WTC11 (cell line): ENCODE data around the gene ZNF660.

Experiments
- CBFB ChIP-seq: sonication (generic); formaldehyde crosslinking; IDR thresholded peaks from 2 replicates; pipeline ENCODE4 v1.8.1; 2022; ENCODE audit warnings: mild to moderate bottlenecking, low read depth, missing genetic modification reagents
- ELF4 ChIP-seq: sonication (generic); formaldehyde crosslinking; IDR thresholded peaks from 2 replicates; pipeline ENCODE4 v1.8.1; 2022; ENCODE audit warnings: low read depth, mild to moderate bottlenecking, moderate library complexity, missing genetic modification reagents
- ESRRA ChIP-seq: sonication (generic); formaldehyde crosslinking; IDR thresholded peaks from 2 replicates; pipeline ENCODE4 v1.8.1; 2022; ENCODE audit warnings: mild to moderate bottlenecking, missing genetic modification reagents, borderline replicate concordance
- ETV6 ChIP-seq: sonication (generic); formaldehyde crosslinking; IDR thresholded peaks from 2 replicates; pipeline ENCODE4 v1.8.1; 2022; ENCODE audit warnings: mild to moderate bottlenecking, missing genetic modification reagents
- OVOL2 ChIP-seq: fragments of 250-450 bp; sonication (Bioruptor Pico); IDR thresholded peaks from 2 replicates; pipeline ENCODE4 v1.9.0; 2021; ENCODE audit warnings: mild to moderate bottlenecking, borderline replicate concordance
- TEAD4 ChIP-seq: sonication (generic); formaldehyde crosslinking; IDR thresholded peaks from 2 replicates; pipeline ENCODE4 v1.8.0; 2022; ENCODE audit warnings: mild to moderate bottlenecking, missing genetic modification reagents
- TP53 ChIP-seq: sonication (generic); formaldehyde crosslinking; IDR thresholded peaks from 2 replicates; pipeline ENCODE4 v1.8.1; 2023; ENCODE audit warnings: mild to moderate bottlenecking, missing genetic modification reagents
- ZNF423 ChIP-seq: fragments of 250-450 bp; sonication (Bioruptor Pico); IDR thresholded peaks from 2 replicates; pipeline ENCODE4 v2.1.2; 2022; ENCODE audit warnings: mild to moderate bottlenecking, moderate library complexity
- TF ChIP-seq, protein P1 (sequence below): fragments of 200-600 bp; IDR thresholded peaks from 2 replicates; pipeline ENCODE4 v1.8.0; 2022; ENCODE audit warnings: antibody characterized with exemption
- TF ChIP-seq, protein P2 (sequence below): sonication (generic); formaldehyde crosslinking; IDR thresholded peaks from 2 replicates; pipeline ENCODE4 v1.8.1; 2022; ENCODE audit warnings: low read depth, missing genetic modification reagents, borderline replicate concordance
- TF ChIP-seq, protein P3 (sequence below): sonication (generic); formaldehyde crosslinking; IDR thresholded peaks from 2 replicates; pipeline ENCODE4 v1.8.0; 2022; ENCODE audit warnings: mild to moderate bottlenecking, missing genetic modification reagents
- TF ChIP-seq, protein P4 (sequence below): sonication (generic); formaldehyde crosslinking; IDR thresholded peaks from 2 replicates; pipeline ENCODE4 v1.8.0; 2023; ENCODE audit warnings: missing genetic modification reagents, mild to moderate bottlenecking, borderline replicate concordance

DNA sequence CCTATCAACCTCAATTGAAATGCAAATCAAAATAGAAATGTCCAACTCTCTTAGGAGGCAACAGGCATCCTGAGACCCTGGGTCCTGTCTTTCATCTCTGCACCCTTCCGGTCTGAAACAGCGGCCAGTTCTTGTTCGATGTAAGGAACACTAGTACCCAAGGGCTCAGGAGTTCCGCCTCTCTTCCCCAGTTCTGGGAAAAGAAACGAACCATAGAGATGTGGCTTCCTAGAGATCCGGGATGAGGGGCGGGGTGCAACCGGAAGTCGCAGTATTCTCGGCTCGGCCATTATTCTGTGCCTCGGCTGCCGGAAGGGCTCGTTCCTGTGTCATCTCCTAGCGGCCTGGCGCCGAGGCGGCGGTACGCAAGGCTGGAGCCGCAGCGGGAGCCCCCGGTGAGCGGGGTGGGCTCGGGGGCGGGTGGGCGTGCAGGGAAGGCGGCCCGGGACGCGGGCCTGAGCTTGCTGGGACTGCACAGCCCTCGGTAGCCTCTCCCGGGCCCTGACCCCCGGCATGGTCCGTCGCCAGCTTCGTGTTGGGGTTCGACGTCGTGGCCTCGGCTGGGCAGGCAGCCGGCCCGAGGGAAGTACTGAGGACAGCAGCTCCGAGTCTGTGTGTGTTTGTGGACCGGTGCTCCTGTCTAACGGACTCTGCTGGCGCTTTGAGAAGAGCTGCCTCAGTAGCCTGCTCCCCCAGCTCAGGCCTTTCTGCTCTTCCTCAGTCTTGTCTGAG, 40.2 kb downstream of the ZNF660 start, which contains the start of gene ZNF197:
- TF ChIP-seq, protein P1, sequence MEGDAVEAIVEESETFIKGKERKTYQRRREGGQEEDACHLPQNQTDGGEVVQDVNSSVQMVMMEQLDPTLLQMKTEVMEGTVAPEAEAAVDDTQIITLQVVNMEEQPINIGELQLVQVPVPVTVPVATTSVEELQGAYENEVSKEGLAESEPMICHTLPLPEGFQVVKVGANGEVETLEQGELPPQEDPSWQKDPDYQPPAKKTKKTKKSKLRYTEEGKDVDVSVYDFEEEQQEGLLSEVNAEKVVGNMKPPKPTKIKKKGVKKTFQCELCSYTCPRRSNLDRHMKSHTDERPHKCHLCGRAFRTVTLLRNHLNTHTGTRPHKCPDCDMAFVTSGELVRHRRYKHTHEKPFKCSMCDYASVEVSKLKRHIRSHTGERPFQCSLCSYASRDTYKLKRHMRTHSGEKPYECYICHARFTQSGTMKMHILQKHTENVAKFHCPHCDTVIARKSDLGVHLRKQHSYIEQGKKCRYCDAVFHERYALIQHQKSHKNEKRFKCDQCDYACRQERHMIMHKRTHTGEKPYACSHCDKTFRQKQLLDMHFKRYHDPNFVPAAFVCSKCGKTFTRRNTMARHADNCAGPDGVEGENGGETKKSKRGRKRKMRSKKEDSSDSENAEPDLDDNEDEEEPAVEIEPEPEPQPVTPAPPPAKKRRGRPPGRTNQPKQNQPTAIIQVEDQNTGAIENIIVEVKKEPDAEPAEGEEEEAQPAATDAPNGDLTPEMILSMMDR = no peak
- TF ChIP-seq ZNF423 (CRISPR knock-in tag) = no peak
- no peak for TF ChIP-seq CBFB (CRISPR knock-in tag)
- no peak for TF ChIP-seq TEAD4
- TF ChIP-seq ETV6 (CRISPR knock-in tag) = peak; percentile 96; the same call in 1 of the 2 replicates
- no peak for TF ChIP-seq OVOL2 (CRISPR knock-in tag)
- no peak for TF ChIP-seq TP53 (CRISPR knock-in tag)
- TF ChIP-seq ELF4 (CRISPR knock-in tag) = no peak; the same call in 1 of the 2 replicates
- no peak for TF ChIP-seq ESRRA (CRISPR knock-in tag)
- TF ChIP-seq, protein P2, sequence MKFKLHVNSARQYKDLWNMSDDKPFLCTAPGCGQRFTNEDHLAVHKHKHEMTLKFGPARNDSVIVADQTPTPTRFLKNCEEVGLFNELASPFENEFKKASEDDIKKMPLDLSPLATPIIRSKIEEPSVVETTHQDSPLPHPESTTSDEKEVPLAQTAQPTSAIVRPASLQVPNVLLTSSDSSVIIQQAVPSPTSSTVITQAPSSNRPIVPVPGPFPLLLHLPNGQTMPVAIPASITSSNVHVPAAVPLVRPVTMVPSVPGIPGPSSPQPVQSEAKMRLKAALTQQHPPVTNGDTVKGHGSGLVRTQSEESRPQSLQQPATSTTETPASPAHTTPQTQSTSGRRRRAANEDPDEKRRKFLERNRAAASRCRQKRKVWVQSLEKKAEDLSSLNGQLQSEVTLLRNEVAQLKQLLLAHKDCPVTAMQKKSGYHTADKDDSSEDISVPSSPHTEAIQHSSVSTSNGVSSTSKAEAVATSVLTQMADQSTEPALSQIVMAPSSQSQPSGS (CRISPR knock-in tag) = no peak
- TF ChIP-seq, protein P3, sequence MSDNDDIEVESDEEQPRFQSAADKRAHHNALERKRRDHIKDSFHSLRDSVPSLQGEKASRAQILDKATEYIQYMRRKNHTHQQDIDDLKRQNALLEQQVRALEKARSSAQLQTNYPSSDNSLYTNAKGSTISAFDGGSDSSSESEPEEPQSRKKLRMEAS (CRISPR knock-in tag) = peak; percentile 64; the same call in 1 of the 2 replicates
- TF ChIP-seq, protein P4, sequence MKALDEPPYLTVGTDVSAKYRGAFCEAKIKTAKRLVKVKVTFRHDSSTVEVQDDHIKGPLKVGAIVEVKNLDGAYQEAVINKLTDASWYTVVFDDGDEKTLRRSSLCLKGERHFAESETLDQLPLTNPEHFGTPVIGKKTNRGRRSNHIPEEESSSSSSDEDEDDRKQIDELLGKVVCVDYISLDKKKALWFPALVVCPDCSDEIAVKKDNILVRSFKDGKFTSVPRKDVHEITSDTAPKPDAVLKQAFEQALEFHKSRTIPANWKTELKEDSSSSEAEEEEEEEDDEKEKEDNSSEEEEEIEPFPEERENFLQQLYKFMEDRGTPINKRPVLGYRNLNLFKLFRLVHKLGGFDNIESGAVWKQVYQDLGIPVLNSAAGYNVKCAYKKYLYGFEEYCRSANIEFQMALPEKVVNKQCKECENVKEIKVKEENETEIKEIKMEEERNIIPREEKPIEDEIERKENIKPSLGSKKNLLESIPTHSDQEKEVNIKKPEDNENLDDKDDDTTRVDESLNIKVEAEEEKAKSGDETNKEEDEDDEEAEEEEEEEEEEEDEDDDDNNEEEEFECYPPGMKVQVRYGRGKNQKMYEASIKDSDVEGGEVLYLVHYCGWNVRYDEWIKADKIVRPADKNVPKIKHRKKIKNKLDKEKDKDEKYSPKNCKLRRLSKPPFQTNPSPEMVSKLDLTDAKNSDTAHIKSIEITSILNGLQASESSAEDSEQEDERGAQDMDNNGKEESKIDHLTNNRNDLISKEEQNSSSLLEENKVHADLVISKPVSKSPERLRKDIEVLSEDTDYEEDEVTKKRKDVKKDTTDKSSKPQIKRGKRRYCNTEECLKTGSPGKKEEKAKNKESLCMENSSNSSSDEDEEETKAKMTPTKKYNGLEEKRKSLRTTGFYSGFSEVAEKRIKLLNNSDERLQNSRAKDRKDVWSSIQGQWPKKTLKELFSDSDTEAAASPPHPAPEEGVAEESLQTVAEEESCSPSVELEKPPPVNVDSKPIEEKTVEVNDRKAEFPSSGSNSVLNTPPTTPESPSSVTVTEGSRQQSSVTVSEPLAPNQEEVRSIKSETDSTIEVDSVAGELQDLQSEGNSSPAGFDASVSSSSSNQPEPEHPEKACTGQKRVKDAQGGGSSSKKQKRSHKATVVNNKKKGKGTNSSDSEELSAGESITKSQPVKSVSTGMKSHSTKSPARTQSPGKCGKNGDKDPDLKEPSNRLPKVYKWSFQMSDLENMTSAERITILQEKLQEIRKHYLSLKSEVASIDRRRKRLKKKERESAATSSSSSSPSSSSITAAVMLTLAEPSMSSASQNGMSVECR = peak; percentile 42; the same call in 1 of the 2 replicates
